GM12878 (cell line): ENCODE results near the gene SH2B3. TPM values are rescaled to one million over a fixed set of nuclear protein-coding genes. Genes with fewer than 3 reads are reported as not detected.
"Not testable (repeated sequence)": the region's sequence is repeated elsewhere in the genome, so short reads cannot be mapped to it uniquely, and the experiment has no call there.

Experiments used
- ATAC-seq: fragments of 200-7000 bp; cut with Tn5 transposase; 3 replicates; pipeline ENCODE4 v1.9.1; 2020; ENCODE audit warnings: mild to moderate bottlenecking, moderate library complexity
- BruUV-seq: library from RNA; stranded (reverse); fragments of 400-500 nt; replicated peaks from 2 replicates; lab custom pipeline; 2021; lab: Mats Ljungman, UMichigan
- CTCF ChIA-PET: fragments of 300-600 bp; sonication (Branson Sonifier 250); formaldehyde crosslinking; extraction: SDS; loops from one replicate; lab custom pipeline; 2021; ENCODE audit warnings: inconsistent platforms; lab: Yijun Ruan, JAX
- POLR2A ChIA-PET: fragments of 350-600 bp; formaldehyde crosslinking; extraction: SDS; loops from one replicate; lab custom pipeline; 2021; ENCODE audit warnings: inconsistent platforms; lab: Charles Lee
- RAD21 ChIA-PET: fragments of 300-600 bp; sonication (Branson Sonifier 250); formaldehyde crosslinking; loops from one replicate; lab custom pipeline; 2023; ENCODE audit warnings: antibody characterized with exemption; ENCODE audit not compliant: unreplicated experiment; lab: Charles Lee
- SMC1A ChIA-PET: fragments of 300-600 bp; sonication (Branson Sonifier 250); formaldehyde crosslinking; loops from one replicate; lab custom pipeline; 2023; ENCODE audit not compliant: unreplicated experiment, uncharacterized antibody; lab: Charles Lee
- DNase-seq: peaks from one replicate; pipeline ENCODE4 v3.0.0-alpha.2; 2011; ENCODE audit warnings: low read depth, low spot score
- FAIRE-seq: peaks from 3 replicates; lab custom pipeline; 2011; peaks lifted over from hg19 to GRCh38; lab: Jason Lieb, UNC
- H2AFZ ChIP-seq: 2 replicates; pipeline ENCODE4 v1.6.0; 2011; ENCODE audit warnings: low read depth, low read length, control low read depth; ENCODE audit not compliant: control insufficient read depth
- H3K27ac ChIP-seq: 2 replicates; pipeline ENCODE4 v1.5.1; 2011; ENCODE audit warnings: control low read depth; ENCODE audit not compliant: control insufficient read depth, insufficient read depth
- H3K27me3 ChIP-seq, 2 experiments: replicated peaks in 1 of 2; 2 replicates each; pipeline versions ENCODE4 v1.6.0 to v1.6.1; 2011; ENCODE audit warnings: low read length in 1 of 2; ENCODE audit not compliant: control insufficient read depth in 2 of 2, insufficient read depth in 2 of 2
- H3K36me3 ChIP-seq, 2 experiments: 2 replicates each; pipeline ENCODE4 v1.5.1; 2011; ENCODE audit warnings: low read length in 1 of 2; ENCODE audit not compliant: control insufficient read depth in 2 of 2, insufficient read depth in 2 of 2
- H3K4me1 ChIP-seq: 2 replicates; pipeline ENCODE4 v1.6.1; 2011; ENCODE audit warnings: mild to moderate bottlenecking, low read length, moderate library complexity, mixed read lengths; ENCODE audit not compliant: control insufficient read depth, insufficient read depth
- H3K4me2 ChIP-seq: 2 replicates; pipeline ENCODE4 v1.6.0; 2011; ENCODE audit warnings: control low read depth; ENCODE audit not compliant: control insufficient read depth, insufficient read depth
- H3K4me3 ChIP-seq: fragments of 200-600 bp; sonication (generic); 2 replicates; pipeline ENCODE4 v1.5.1; 2016
- H3K79me2 ChIP-seq: 2 replicates; pipeline ENCODE4 v1.6.0; 2011; ENCODE audit warnings: low read length; ENCODE audit not compliant: control insufficient read depth, insufficient read depth
- H3K9ac ChIP-seq: 2 replicates; pipeline ENCODE4 v1.8.0; 2011; ENCODE audit warnings: low read length, control low read depth, mixed read lengths; ENCODE audit not compliant: control insufficient read depth, insufficient read depth
- H3K9me3 ChIP-seq: replicated peaks from 3 replicates; pipeline ENCODE4 v1.5.1; 2011; ENCODE audit warnings: mild to moderate bottlenecking, low read length; ENCODE audit not compliant: control insufficient read depth, insufficient read depth
- H4K20me1 ChIP-seq: 2 replicates; pipeline ENCODE4 v1.6.0; 2011; ENCODE audit not compliant: control insufficient read depth, insufficient read depth
- BACH1 ChIP-seq: fragments of 450-650 bp; IDR thresholded peaks from 2 replicates; pipeline ENCODE4 v1.6.1; 2017; ENCODE audit warnings: mild to moderate bottlenecking, borderline replicate concordance
- CHD4 ChIP-seq: fragments of 200-600 bp; sonication (generic); IDR thresholded peaks from 2 replicates; pipeline ENCODE4 v1.6.1; 2016; ENCODE audit warnings: mild to moderate bottlenecking
- TCF3 ChIP-seq: IDR thresholded peaks from 2 replicates; pipeline ENCODE4 v1.6.1; 2012; ENCODE audit warnings: low read depth, mild to moderate bottlenecking, low read length, borderline replicate concordance; ENCODE audit not compliant: insufficient read depth
- USF1 ChIP-seq: IDR thresholded peaks from 2 replicates; pipeline ENCODE4 v1.6.1; 2011; ENCODE audit warnings: borderline replicate concordance, low read depth, mild to moderate bottlenecking, moderate library complexity, mixed read lengths, low read length; ENCODE audit not compliant: insufficient read depth; ENCODE audit errors: extremely low read length
- YY1 ChIP-seq: IDR thresholded peaks from 2 replicates; pipeline ENCODE4 v1.6.1; 2011; ENCODE audit warnings: low read depth, mild to moderate bottlenecking, low read length
- ZBTB11 ChIP-seq: fragments of 450-650 bp; formaldehyde crosslinking; IDR thresholded peaks from 2 replicates; pipeline ENCODE4 v1.5.0; 2022; ENCODE audit warnings: mild to moderate bottlenecking, missing genetic modification characterization
- WGBS: methylation state at CpG from one replicate; pipeline ENCODE4 v1.1.6; 2016; ENCODE audit warnings: low lambda C conversion rate; ENCODE audit not compliant: insufficient replicate concordance, insufficient coverage; ENCODE audit errors: missing lambda C conversion rate; 5-methylcytosine and 5-hydroxymethylcytosine counted together
- in situ Hi-C: fragments of 300-500 bp; cut with MboI; formaldehyde crosslinking; loops from 9 replicates; pipeline ENCODE4 v1.14.3; 2018; ENCODE audit warnings: mixed read lengths
- intact Hi-C: fragments of 100-400 bp; cut with micrococcal nuclease; formaldehyde crosslinking; loops from one replicate; pipeline ENCODE4 v1.14.2; 2022; ENCODE audit not compliant: unreplicated experiment
- polyA plus RNA-seq, 11 experiments: library from polyadenylated mRNA; depleted of rRNA in 4 of 11; unstranded in 6 of 11; stranded (reverse) in 5 of 11; fragments of >200 nt; fragmentation: Nextera tagmentation in 4 of 11; fragmentation: Illumina TruSeq in 1 of 11; extraction: Ambion mirVana in 4 of 11; extraction: Trizol in 1 of 11; gene quantifications; 1 replicate in 1 of 11; 2 replicates in 10 of 11; pipeline versions ENCODE4 v1.2.1 to v1.2.3, GENCODE V29; 2011 to 2016; ENCODE audit warnings: inconsistent platforms in 2 of 11, missing spikeins in 2 of 11, low read depth in 1 of 11
- total RNA-seq, 4 experiments: library from RNA; depleted of rRNA in 3 of 4; stranded (reverse); fragments of >200 nt in 3 of 4; fragmentation: Illumina TruSeq in 1 of 4; extraction: Trizol in 1 of 4; gene quantifications; 2 replicates each; pipeline versions ENCODE4 v1.2.1 to v1.2.3, GENCODE V29; 2013 to 2021
- TF ChIP-seq, protein P1 (sequence below): fragments of 450-650 bp; IDR thresholded peaks from 2 replicates; pipeline ENCODE4 v1.6.1; 2017; ENCODE audit warnings: mild to moderate bottlenecking, low read depth, inconsistent platforms; ENCODE audit not compliant: poor library complexity, severe bottlenecking

The SH2B3 gene
- total and polyA plus RNA-seq, 10 of the 15 experiments (the other 5 are each of a cell fraction or from before 2014, with no cell fraction given), result 5.8 to 46.4 (median 23.3) TPM

DNA sequence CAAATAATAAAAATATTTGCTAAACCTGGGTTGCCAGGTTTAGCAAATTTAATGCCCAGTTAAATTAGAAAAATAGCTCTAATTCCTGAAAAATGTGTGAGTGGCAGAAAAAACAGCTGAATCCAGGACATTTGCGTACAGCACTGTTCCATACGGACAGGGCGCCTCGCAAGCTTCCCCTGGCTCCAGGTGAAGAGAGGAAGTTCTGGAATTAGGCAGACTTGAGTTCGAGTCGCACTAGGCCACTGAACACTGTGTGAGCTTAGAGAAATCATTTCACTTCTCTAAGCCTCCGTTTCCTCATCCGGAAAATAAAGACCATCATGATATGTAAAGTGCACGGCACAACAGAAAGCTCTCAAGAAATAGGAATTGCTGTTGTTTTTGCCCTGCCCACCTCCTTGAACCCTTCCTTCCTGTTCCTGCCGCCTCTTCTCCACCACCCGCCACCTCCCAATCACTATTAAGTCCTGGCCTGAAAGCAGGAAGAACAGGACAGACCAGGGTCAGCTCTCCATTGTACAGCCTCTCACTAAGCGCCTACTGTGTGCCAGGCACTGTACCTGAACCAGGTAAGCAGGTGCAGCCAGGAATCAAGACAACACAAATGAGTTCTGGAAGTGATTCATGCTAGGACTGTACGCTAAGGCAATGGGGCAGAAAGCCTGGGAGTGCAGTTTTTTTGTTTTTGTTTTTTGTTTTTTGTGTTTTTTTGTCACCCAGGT lies 36.1 kb upstream of the SH2B3 start:
- Histone ChIP-seq H4K20me1 (no peaks in the 10 kb centered on the region), H3K9ac (peak overlapping the region; percentile 32; the same call in 1 of the 2 replicates), H3K79me2 (no peaks in the 10 kb centered on the region), H3K4me3 (peak overlapping the region; percentile 68), H3K36me3 (no peaks in the 10 kb centered on the region), H3K4me2 (peak overlapping the region; percentile 75), H2AFZ (peak overlapping the region; percentile 92), H3K27me3 (no peaks in the 10 kb centered on the region), H3K27ac (no peak overlapping the region), H3K4me1 (peaks cover 2% of the 10 kb centered on the region; the same call in 1 of the 2 replicates), H3K9me3 (no peaks in the 10 kb centered on the region)
- no peak; the same call in 2 of the 3 replicates for ATAC-seq
- SMC1A ChIA-PET, result interaction anchor here (0.6 to 1.2 kb wide), 4 partner anchors 43 to 194 kb away, joined by 3 to 5 read pairs (median 3); no protein-coding TSS in a partner anchor
- POLR2A ChIA-PET, result interaction anchor here (1.0 kb wide), 1 partner anchor 94 kb away, joined by 3 read pairs; no protein-coding TSS in a partner anchor
- in situ Hi-C loops, result no loop called here
- TF ChIP-seq ZBTB11 (CRISPR knock-in tag) (no peak), YY1 (no peak), TCF3 (no peak), CHD4 (no peak), BACH1 (no peak), USF1 (no peak)
- TF ChIP-seq, protein P1, sequence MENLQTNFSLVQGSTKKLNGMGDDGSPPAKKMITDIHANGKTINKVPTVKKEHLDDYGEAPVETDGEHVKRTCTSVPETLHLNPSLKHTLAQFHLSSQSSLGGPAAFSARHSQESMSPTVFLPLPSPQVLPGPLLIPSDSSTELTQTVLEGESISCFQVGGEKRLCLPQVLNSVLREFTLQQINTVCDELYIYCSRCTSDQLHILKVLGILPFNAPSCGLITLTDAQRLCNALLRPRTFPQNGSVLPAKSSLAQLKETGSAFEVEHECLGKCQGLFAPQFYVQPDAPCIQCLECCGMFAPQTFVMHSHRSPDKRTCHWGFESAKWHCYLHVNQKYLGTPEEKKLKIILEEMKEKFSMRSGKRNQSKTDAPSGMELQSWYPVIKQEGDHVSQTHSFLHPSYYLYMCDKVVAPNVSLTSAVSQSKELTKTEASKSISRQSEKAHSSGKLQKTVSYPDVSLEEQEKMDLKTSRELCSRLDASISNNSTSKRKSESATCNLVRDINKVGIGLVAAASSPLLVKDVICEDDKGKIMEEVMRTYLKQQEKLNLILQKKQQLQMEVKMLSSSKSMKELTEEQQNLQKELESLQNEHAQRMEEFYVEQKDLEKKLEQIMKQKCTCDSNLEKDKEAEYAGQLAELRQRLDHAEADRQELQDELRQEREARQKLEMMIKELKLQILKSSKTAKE, result no peak
- DNase-seq, result no peak
- TSS peak; percentile 74 for BruUV-seq
- RAD21 ChIA-PET, result interaction anchor here (1.5 to 1.6 kb wide), 2 partner anchors 27 to 82 kb away, joined by 4 to 6 read pairs; no protein-coding TSS in a partner anchor
- CTCF ChIA-PET, result interaction anchor here (1.0 to 2.5 kb wide), 4 partner anchors 16 to 342 kb away, joined by 3 to 13 read pairs (median 7); no protein-coding TSS in a partner anchor
- FAIRE-seq, result peak; percentile 52
- WGBS, result 48% methylated on average over 13 of the region's 13 CpGs
- intact Hi-C loops, result no loop called here

GRCh38 chr12:111373231-111373630 lies 32.5 kb upstream of the SH2B3 start:
- H3K9me3 ChIP-seq, ATAC-seq, FAIRE-seq, DNase-seq, in situ Hi-C loops, RAD21 ChIA-PET, H3K27ac ChIP-seq, H3K4me2 ChIP-seq, H3K4me3 ChIP-seq, H3K9ac ChIP-seq, intact Hi-C loops, SMC1A ChIA-PET, H3K27me3 ChIP-seq, H3K4me1 ChIP-seq, POLR2A ChIA-PET, H3K36me3 ChIP-seq, H4K20me1 ChIP-seq, H3K79me2 ChIP-seq, H2AFZ ChIP-seq, BruUV-seq: not testable (repeated sequence)
- CTCF ChIA-PET, result interaction anchor here (0.5 kb wide), 1 partner anchor 10 kb away, joined by 3 read pairs; no protein-coding TSS in a partner anchor
- 38% methylated on average over 1 of the region's 1 CpG for WGBS
